Calu3 (cell line): ENCODE measurements around the gene WNT9B. TPM values are rescaled to one million over a fixed set of nuclear protein-coding genes. Genes with fewer than 3 reads are reported as not detected.

Experiments
- BruUV-seq: library from RNA; stranded (reverse); fragments of 400-500 nt; replicated peaks from 2 replicates; lab custom pipeline; 2021; lab: Mats Ljungman, UMichigan
- CTCF ChIA-PET: fragments of 300-600 bp; sonication (Branson Sonifier 250); formaldehyde crosslinking; loops from one replicate; lab custom pipeline; 2022; ENCODE audit warnings: antibody characterized with exemption; lab: Charles Lee
- DNase-seq: peaks from one replicate; pipeline ENCODE4 v3.0.0; 2022
- H3K27ac Mint-ChIP-seq: one replicate; pipeline ENCODE4 v1.8.0; 2022; ENCODE audit warnings: mixed read lengths; ENCODE audit not compliant: unreplicated experiment
- H3K27me3 Mint-ChIP-seq: one replicate; pipeline ENCODE4 v1.8.0; 2022; ENCODE audit warnings: mixed read lengths; ENCODE audit not compliant: unreplicated experiment
- H3K36me3 Mint-ChIP-seq: one replicate; pipeline ENCODE4 v1.8.0; 2022; ENCODE audit warnings: mild to moderate bottlenecking, moderate library complexity, mixed read lengths; ENCODE audit not compliant: insufficient read depth, unreplicated experiment
- H3K4me1 Mint-ChIP-seq: one replicate; pipeline ENCODE4 v1.8.0; 2022; ENCODE audit warnings: mild to moderate bottlenecking, low read depth, mixed read lengths; ENCODE audit not compliant: unreplicated experiment
- H3K4me3 Mint-ChIP-seq: one replicate; pipeline ENCODE4 v1.8.0; 2022; ENCODE audit warnings: mild to moderate bottlenecking, low read depth, moderate library complexity, mixed read lengths; ENCODE audit not compliant: unreplicated experiment
- H3K9me3 Mint-ChIP-seq: one replicate; pipeline ENCODE4 v1.8.0; 2022; ENCODE audit warnings: low read depth, mixed read lengths; ENCODE audit not compliant: unreplicated experiment
- intact Hi-C: fragments of 100-400 bp; cut with micrococcal nuclease; formaldehyde crosslinking; loops from one replicate; pipeline ENCODE4 v1.10.0; 2022; ENCODE audit not compliant: unreplicated experiment
- total RNA-seq: library from RNA; stranded (reverse); gene quantifications from 2 replicates; pipeline ENCODE4 v1.2.3, GENCODE V29; 2022
- TF ChIP-seq, protein P1 (sequence below): fragments of 200-600 bp; IDR thresholded peaks from one replicate; pipeline ENCODE4 v1.8.0; 2022; ENCODE audit warnings: antibody characterized with exemption; ENCODE audit not compliant: unreplicated experiment

The WNT9B gene
- total RNA-seq, 1 experiment from 2014 or later = not detected

DNA sequence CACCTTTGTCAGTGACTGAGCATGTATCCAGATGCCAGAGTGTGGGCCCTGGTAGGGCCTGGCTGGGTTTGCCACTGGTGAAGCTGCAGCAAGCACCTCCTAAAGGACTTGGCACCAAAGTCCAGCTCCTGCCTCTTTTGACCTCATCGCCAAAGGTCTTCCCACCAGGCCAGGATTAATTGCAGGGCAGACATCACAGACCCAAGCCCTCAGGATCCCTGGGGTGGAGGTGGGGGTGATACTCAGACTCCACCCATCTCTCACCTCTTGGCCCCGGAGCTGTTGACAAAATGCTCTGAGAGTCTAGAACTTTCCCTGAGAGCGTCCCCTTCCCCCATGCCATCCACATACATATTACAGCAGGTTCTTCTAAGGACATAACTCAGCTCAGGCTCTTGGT is 37.5 kb upstream of the WNT9B start:
- no peaks in the 10 kb centered on the region for H3K9me3 Mint-ChIP-seq
- peaks cover 6% of the 10 kb centered on the region for H3K4me1 Mint-ChIP-seq
- H3K27me3 Mint-ChIP-seq = peaks cover 73% of the 10 kb centered on the region
- no TSS peak for BruUV-seq
- no peak for DNase-seq
- no peak overlapping the region for H3K4me3 Mint-ChIP-seq
- CTCF ChIA-PET = interaction anchor here (0.6 kb wide), 1 partner anchor 1203 kb away, joined by 3 read pairs; no protein-coding TSS in a partner anchor
- H3K27ac Mint-ChIP-seq = no peak overlapping the region
- H3K36me3 Mint-ChIP-seq = no peaks in the 10 kb centered on the region
- intact Hi-C loops = loop anchor here (10.0 kb wide), 1 partner anchor 69 kb away; no protein-coding TSS in a partner anchor
- TF ChIP-seq, protein P1, sequence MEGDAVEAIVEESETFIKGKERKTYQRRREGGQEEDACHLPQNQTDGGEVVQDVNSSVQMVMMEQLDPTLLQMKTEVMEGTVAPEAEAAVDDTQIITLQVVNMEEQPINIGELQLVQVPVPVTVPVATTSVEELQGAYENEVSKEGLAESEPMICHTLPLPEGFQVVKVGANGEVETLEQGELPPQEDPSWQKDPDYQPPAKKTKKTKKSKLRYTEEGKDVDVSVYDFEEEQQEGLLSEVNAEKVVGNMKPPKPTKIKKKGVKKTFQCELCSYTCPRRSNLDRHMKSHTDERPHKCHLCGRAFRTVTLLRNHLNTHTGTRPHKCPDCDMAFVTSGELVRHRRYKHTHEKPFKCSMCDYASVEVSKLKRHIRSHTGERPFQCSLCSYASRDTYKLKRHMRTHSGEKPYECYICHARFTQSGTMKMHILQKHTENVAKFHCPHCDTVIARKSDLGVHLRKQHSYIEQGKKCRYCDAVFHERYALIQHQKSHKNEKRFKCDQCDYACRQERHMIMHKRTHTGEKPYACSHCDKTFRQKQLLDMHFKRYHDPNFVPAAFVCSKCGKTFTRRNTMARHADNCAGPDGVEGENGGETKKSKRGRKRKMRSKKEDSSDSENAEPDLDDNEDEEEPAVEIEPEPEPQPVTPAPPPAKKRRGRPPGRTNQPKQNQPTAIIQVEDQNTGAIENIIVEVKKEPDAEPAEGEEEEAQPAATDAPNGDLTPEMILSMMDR = no peak

DNA sequence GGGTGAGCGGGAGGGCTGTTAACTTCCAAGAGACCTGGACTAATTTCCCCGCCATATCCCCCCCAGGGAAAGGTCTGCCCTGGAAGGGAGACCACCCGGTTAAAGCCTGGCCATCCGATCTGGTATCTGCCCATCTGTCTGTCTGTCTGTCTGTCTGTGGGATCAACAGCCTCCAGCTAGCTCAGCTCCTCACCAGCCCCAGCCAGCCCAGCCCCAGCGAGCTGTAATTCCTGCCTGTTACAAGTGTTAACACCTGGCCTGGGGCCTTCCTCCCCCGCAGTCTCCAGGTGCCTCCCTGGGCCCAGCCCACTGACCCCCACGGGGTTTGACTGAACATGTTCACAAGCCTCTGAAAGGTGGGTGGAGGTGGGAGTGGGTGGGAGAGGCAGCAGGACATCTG is 36.9 kb upstream of the WNT9B start:
- H3K27ac Mint-ChIP-seq = no peak overlapping the region
- CTCF ChIA-PET = interaction anchor here (0.6 kb wide), 1 partner anchor 12 kb away, joined by 3 read pairs; no protein-coding TSS in a partner anchor
- no peak overlapping the region for H3K4me3 Mint-ChIP-seq
- no peak for DNase-seq
- no TSS peak for BruUV-seq
- TF ChIP-seq, protein P1 = no peak
- intact Hi-C loops = loop anchor here (10.0 kb wide), 1 partner anchor 70 kb away; no protein-coding TSS in a partner anchor
- H3K27me3 Mint-ChIP-seq = peaks cover 78% of the 10 kb centered on the region
- H3K9me3 Mint-ChIP-seq = no peaks in the 10 kb centered on the region
- no peaks in the 10 kb centered on the region for H3K36me3 Mint-ChIP-seq
- peaks cover 6% of the 10 kb centered on the region for H3K4me1 Mint-ChIP-seq

DNA sequence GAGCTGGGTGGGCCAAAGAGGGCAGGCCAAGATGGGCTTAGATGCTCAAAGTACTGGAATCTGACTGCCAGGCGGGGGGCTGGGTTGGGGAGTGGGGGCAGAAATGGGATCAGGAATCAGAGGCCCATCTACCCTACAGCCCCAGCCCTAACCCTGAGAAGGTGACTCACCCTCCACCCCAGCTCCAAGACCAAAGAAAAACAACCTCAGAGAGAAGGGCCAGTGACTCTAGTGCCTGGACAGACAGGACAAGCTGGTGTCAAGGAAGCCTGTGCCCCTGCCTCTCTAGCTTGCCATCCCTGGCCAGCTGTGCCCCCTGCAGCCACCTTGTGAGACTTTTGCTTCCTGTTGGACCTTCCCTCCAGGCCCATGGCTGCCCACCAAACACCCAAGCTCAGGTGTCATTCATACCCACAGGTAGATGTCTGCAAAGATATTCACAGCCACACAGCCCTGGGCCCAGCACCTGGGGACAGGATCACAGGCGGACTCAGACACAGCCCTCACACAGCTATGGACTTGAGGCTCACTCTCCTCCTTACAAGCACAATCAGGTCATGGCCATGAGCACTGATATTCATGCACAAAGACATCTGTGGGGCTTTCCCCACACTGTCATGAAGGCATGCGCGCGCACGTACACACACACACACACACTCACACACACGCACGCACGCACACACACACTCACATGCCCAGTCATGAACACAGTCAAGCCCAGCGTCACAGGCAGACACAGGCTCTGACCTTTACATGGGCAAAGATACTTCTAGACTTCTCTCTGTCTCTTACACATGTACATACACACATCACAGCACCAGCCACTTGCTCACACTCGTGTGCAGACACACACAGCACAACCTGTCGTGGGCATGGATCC is 35.7 kb upstream of the WNT9B start:
- peaks cover 88% of the 10 kb centered on the region for H3K27me3 Mint-ChIP-seq
- BruUV-seq = no TSS peak

DNA sequence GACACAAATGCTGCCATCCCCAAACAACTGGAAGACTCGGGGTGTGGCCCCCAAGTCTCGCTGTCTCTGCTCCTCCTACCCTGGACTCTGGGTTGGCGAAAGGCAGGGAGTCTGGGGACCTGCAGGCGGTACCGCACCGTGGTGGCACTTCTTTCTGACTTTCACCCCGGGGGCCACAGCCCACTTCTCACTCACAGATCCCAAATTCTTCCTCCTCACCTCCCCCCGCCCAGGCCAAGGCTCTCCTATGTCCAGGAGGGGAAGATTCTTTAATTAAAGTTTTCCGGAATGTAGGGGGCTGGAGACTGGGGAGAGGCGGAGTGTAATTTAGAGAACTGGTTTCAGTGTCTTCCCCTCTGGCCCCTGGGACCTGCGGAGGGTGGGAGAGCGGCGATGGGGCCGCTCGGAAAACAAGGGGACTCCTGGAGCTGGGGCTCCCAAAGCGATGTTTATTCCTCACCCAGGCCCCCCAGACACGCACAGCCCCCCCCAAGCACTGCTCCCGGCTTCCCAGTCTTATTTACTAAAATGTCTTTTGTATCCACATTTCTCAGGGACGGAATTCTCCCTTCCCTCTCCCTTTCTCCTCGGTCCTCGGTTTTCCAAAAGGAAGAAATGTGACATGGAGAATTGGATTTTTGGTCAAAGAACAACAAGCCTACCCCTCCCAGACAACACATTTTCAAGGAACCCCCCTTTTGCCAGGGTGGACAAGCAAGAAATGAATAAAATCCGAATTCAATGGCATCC is 34.1 kb upstream of the WNT9B start:
- no peaks in the 10 kb centered on the region for H3K9me3 Mint-ChIP-seq
- H3K4me3 Mint-ChIP-seq = peak overlapping the region; percentile 62
- peaks cover 6% of the 10 kb centered on the region for H3K4me1 Mint-ChIP-seq
- TF ChIP-seq, protein P1 = no peak
- BruUV-seq = no TSS peak
- intact Hi-C loops = loop anchor here (10.0 kb wide), 1 partner anchor 73 kb away; no protein-coding TSS in a partner anchor
- H3K36me3 Mint-ChIP-seq = no peaks in the 10 kb centered on the region
- DNase-seq = no peak
- CTCF ChIA-PET = no interaction called here
- peaks cover 90% of the 10 kb centered on the region for H3K27me3 Mint-ChIP-seq
- no peak overlapping the region for H3K27ac Mint-ChIP-seq

More for the DNA sequence above, 35.7 kb upstream of the WNT9B start:
- intact Hi-C loops = loop anchor here (10.0 kb wide), 1 partner anchor 71 kb away; no protein-coding TSS in a partner anchor
- CTCF ChIA-PET = interaction anchor here (0.6 kb wide), 1 partner anchor 89 kb away, joined by 6 read pairs; no protein-coding TSS in a partner anchor
- Mint-ChIP-seq H3K4me1 (peaks cover 6% of the 10 kb centered on the region), H3K9me3 (no peaks in the 10 kb centered on the region), H3K36me3 (no peaks in the 10 kb centered on the region), H3K4me3 (no peak overlapping the region), H3K27ac (no peak overlapping the region)
- no peak for DNase-seq
- TF ChIP-seq, protein P1 = no peak
